IPS-18a (cell line): Measurements from ENCODE around the gene FAM72D.
"Not testable (repeated sequence)": the region's sequence is repeated elsewhere in the genome, so short reads cannot be mapped to it uniquely, and the experiment has no call there.

ENCODE experiments used
- H3K27ac ChIP-seq: one replicate; pipeline ENCODE4 v1.5.1; 2013; ENCODE audit warnings: low read length
- H3K27me3 ChIP-seq: one replicate; pipeline ENCODE4 v1.6.1; 2013; ENCODE audit warnings: mild to moderate bottlenecking, low read length; ENCODE audit not compliant: control insufficient read depth, insufficient read depth
- H3K36me3 ChIP-seq: one replicate; pipeline ENCODE4 v1.6.1; 2013; ENCODE audit warnings: low read depth, low read length; ENCODE audit not compliant: control insufficient read depth
- H3K4me1 ChIP-seq: one replicate; pipeline ENCODE4 v1.6.1; 2013; ENCODE audit warnings: low read depth, low read length; ENCODE audit not compliant: control insufficient read depth
- H3K4me3 ChIP-seq: one replicate; pipeline ENCODE4 v1.5.1; 2013; ENCODE audit warnings: low read length
- H3K9ac ChIP-seq: one replicate; pipeline ENCODE4 v1.6.1; 2013; ENCODE audit warnings: mild to moderate bottlenecking, low read length, moderate library complexity
- H3K9me3 ChIP-seq: one replicate; pipeline ENCODE4 v1.6.1; 2013; ENCODE audit warnings: low read depth, low read length; ENCODE audit not compliant: control insufficient read depth

FAM72D gene

DNA sequence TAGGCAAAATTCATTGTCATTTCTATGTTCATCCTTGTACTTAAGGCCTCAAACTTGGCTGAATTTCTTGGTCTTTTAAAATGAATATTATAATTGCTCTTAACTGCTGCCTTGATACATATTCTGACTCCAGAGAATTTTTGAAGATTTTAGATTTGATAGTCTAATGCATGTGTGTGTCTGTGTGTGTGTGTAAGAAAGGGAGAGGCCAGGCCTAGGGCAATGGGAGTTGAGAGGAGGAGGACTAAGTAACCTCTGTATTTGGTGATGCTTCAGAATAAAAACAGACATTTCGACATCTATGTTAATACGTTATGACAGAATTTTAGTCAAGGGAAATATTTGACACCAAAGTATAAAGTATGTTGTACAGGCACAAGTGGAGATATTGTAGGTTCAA lies 7.5 kb downstream of the FAM72D start:
- not testable (repeated sequence) for H3K9ac ChIP-seq, H3K27ac ChIP-seq, H3K9me3 ChIP-seq, H3K36me3 ChIP-seq, H3K4me3 ChIP-seq, H3K27me3 ChIP-seq, H3K4me1 ChIP-seq

DNA sequence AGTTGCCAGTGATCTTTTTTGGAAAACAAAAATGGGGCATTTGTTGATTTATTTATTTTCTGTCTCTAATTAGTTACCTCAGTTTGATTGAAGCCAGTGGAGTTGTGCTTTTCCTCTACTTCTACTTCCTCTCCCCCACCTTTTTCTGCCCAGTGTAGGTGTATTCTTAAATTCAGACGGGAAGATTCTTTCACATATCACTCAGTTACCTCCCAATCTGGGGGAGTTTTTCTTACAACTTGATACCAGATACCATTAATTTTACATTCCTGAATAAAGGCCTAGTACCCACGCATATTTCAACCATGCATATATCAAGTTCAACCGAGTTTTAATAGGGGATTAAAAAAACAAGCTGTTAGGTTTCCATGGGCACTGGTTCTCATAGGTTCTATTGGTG lies 15.9 kb downstream of the FAM72D start:
- not testable (repeated sequence) for H3K9ac ChIP-seq, H3K9me3 ChIP-seq, H3K4me3 ChIP-seq, H3K27me3 ChIP-seq, H3K27ac ChIP-seq, H3K4me1 ChIP-seq, H3K36me3 ChIP-seq

DNA sequence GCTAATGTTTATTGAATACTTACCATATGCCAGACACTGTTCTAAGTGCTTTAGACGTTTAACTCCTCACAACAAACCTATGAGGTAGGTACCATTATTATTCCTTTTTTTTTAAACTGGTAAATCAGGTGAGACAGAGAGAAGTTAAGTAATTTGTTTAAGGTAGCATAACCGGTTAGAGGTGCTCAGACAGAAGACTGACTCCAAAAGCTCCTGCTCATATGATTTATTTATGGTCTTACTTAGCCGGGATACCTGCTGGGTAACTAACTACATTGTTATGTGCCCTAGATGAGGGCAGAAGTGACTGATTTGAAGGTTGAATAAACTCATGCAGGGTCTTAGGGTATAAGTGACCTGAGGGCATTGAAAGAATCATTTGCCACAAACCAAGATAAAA lies 16.9 kb downstream of the FAM72D start:
- not testable (repeated sequence) for H3K9ac ChIP-seq, H3K27ac ChIP-seq, H3K4me3 ChIP-seq

DNA sequence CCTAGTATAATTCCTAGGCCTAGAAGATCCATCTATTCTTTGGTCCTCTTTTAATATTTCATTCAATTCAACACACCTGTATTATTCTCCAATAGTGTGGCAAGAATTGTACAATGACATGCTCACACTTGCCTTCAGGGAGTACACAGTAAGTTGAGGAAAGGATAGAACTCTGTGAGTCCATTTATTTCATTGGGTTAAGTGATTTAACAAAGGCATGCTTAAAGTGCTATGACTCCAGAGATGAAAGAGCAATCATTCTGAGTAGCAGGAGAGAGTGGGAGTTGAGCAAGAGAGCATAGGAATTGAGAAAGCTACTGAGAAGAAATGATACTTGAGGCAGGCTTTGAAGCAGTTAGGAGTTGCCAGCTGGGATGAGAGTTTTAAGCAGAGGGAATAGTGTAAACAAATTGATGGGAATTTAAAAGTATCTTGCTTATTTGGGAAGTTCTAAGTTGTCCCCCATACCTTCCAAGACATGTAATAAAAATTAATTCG lies 18.8 kb downstream of the FAM72D start:
- not testable (repeated sequence) for H3K27ac ChIP-seq, H3K9me3 ChIP-seq, H3K4me1 ChIP-seq, H3K36me3 ChIP-seq, H3K9ac ChIP-seq, H3K27me3 ChIP-seq, H3K4me3 ChIP-seq

More for the DNA sequence above, 16.9 kb downstream of the FAM72D start:
- H3K27me3 ChIP-seq, H3K36me3 ChIP-seq, H3K4me1 ChIP-seq, H3K9me3 ChIP-seq: not testable (repeated sequence)

DNA sequence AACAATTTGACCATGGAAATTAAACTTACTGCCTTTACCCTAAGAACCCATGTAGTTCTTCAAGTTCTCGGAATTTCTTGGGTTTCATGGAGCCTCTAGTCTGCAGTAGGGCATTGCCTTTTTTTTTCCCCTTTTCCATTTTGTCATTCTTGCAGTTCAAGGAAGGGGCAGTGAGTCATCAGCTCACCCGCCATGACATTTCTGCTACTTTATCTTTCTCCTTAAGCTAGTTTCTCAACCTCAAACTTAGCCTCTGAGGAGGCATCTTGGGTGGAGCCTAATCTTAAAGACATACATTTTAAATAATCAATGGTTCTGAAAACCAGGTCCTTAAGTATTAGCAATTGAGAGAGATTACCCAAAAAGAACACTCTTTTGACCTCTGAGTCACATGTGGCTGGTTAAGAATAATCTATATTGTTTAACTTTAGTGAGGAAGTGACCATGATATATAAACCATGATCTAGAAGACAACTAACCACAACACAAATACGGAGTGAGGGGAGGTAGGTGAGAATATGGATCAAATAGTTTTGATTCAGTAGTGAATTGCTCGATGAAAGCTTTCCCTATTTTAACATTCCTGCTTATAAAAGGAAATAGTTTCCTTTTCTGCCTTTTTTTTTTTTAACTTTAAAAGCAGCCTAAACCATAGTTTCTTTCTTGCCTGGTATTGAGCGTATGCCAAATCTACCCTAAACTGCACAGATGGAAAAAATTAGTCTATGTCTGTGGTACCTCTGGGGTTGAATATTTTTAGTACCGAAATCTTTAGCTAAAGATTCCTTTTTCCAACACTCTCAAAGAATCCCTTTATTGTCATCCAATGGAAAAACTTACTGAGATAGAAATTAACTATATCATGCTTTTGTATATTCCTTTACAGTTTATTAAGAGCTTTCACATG lies 20.1 kb downstream of the FAM72D start:
- not testable (repeated sequence) for H3K9ac ChIP-seq, H3K4me3 ChIP-seq, H3K27me3 ChIP-seq, H3K4me1 ChIP-seq, H3K36me3 ChIP-seq, H3K27ac ChIP-seq, H3K9me3 ChIP-seq

DNA sequence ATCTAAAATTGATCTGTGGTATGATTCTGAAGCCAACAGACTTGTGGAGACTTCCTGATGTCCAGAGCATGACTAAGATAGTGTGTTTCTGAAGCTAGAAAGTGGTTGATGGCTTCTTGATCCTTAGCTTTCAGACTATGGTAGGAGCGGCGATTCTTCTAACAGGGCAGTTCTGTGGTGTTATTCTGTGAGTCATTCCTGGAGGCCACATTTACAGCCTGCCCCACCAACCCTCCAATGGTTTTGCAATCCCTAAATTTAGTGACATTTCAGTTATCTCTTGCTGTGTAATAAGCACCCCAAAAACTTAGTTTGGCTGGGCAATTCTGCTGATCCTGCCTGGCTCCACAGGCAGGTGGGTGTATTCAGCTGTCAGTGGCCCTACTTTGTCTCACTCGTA lies 24.1 kb downstream of the FAM72D start:
- not testable (repeated sequence) for H3K9ac ChIP-seq, H3K4me3 ChIP-seq, H3K9me3 ChIP-seq, H3K36me3 ChIP-seq, H3K27me3 ChIP-seq, H3K4me1 ChIP-seq, H3K27ac ChIP-seq

DNA sequence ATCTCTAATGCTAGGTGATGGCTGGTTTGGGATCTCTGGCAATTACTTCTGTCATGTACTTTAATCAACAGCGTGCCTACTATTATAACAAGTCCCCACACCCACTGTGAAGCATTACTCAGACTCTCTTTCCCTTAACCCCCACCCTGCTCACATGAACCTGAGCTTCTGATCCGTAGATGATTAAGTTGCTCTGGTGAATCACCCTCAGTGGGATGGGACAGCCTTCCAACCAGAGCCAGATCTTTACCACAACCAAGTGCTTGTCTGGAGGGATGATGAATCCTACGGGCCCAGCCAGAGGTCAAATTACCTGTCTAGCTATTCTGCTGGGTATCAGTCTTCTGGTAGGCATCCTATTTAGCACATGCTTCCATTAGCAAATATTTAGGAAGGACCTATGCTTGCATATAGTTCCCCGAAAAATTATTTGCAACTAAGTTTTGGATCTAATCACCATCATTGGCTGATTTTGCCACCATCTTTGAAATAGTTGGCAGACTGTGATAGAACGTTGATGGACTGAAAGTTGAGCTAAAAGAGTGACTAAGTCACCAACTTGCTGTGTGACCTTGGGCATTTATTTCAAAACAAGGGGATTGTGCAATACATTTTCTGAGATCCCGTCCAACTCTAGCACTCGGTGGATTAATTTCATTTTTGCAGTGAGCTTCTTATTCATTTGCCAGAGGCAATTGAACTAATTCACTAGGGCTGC lies 26.7 kb downstream of the FAM72D start:
- H3K36me3 ChIP-seq, H3K4me1 ChIP-seq, H3K9me3 ChIP-seq, H3K4me3 ChIP-seq, H3K27me3 ChIP-seq, H3K27ac ChIP-seq, H3K9ac ChIP-seq: not testable (repeated sequence)

DNA sequence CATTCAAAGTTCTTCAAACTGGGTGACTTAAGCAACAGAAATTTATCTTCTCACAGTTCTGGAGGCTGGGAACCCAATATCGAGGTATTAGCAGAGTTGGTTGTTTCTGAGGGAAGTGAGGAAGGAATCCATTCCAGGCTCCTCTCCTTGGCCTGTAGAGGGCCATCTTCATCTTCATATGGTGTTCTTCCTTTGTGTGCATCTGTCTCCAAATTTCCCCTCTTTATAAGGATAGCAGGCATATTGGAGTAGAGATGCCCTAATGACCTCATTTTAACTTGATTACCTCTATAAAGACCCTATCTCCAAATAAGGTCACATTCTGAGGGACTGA lies 27.3 kb downstream of the FAM72D start:
- H3K4me3 ChIP-seq, H3K9me3 ChIP-seq, H3K36me3 ChIP-seq, H3K27ac ChIP-seq, H3K4me1 ChIP-seq, H3K27me3 ChIP-seq, H3K9ac ChIP-seq: not testable (repeated sequence)

DNA sequence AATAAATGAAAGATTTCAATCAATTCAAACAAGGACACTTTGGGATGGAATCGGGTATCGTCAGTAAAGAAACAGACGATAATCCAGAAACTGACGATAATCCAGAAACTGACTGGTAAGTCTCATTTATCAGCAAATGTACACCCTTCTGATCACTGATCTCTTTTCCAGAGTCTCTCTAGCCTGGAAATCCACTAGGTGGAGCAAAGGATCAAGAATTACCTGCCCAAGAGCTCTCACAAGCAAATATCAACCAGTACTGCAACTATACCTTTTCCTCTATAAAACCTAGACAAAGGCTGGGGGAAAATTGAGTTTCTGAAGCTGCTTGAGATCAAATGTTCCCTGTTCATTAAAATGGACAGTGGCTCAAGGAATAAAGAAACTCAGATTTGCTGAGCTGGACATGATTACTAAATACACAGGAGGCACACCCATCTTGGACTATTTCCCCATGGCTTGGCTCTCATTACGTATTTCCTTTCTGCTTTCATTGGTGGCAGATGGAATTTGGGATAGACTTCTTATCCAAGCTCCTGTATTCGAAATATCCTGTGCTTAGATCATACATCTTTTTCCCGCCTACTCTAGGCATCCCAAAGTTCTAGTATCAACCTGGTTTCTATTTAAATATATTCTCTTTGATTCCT lies 28.3 kb downstream of the FAM72D start:
- not testable (repeated sequence) for H3K36me3 ChIP-seq, H3K9ac ChIP-seq, H3K9me3 ChIP-seq, H3K4me3 ChIP-seq, H3K27ac ChIP-seq, H3K4me1 ChIP-seq, H3K27me3 ChIP-seq

DNA sequence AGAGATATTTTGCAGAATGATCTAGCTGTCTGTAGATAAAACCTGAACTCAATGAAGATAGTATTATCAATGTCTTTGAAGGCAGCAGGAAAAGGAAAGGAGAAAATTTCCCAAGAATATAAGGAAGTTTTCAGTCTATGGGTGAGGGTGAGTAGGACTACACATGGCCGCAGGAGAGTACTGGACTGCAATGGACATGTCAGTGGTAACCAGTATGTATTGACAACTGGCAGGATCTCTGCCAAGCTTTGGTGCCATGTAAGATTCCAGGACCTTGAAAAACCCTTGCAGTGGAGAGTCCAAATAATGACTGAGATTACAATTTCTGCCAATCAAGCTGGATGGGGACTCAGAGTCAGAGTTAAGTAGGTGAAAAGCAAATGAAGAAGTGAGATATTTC lies 29.3 kb downstream of the FAM72D start:
- not testable (repeated sequence) for H3K4me3 ChIP-seq, H3K27me3 ChIP-seq, H3K36me3 ChIP-seq, H3K9ac ChIP-seq, H3K9me3 ChIP-seq, H3K27ac ChIP-seq, H3K4me1 ChIP-seq

DNA sequence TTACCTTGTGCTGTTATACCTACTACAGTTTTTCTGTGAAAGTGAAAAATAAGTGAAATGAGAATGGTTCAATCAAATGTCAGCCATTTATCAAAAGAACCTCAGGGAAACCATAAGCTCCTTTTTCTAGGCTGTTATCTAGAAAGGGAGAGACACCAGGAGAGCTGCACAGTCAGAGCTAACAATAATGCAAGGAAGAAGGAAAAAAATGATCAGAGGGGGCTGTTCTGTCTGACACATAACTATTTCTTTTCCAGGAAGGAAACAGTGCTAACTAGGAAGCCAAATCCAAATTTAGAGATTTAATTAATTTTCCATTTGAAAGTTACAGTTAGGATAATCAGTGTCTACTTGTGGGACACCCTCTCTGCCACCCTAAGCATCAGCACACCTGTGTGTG lies 31.4 kb downstream of the FAM72D start:
- not testable (repeated sequence) for H3K27me3 ChIP-seq, H3K36me3 ChIP-seq, H3K9me3 ChIP-seq, H3K9ac ChIP-seq, H3K4me1 ChIP-seq, H3K27ac ChIP-seq, H3K4me3 ChIP-seq
